ENCODE data around the gene POLR2L.

DNA sequence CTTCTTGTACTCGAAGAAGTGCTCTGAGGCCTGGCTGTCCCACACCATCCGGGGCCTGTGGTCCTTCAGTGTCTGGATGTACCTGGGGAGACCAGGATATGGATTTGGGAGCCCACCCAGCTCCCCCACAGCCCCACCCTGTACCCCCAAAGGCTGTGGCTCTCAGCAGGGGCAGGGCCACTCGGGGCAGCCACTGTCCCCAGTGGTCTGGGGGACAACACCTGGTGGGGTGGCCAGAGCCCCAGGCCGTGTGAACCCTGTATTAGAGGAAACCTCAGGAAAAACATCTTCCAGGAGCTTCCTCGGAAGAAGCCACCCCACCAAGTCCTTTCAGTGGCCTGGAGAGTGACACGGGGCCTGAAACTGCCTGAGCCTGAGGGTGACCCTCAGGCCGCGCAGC, 28.1 kb upstream of the POLR2L start:
- no peak for TF ChIP-seq POLR2A (IDR thresholded peaks at IDR 0.05)
- TF ChIP-seq, protein P1, sequence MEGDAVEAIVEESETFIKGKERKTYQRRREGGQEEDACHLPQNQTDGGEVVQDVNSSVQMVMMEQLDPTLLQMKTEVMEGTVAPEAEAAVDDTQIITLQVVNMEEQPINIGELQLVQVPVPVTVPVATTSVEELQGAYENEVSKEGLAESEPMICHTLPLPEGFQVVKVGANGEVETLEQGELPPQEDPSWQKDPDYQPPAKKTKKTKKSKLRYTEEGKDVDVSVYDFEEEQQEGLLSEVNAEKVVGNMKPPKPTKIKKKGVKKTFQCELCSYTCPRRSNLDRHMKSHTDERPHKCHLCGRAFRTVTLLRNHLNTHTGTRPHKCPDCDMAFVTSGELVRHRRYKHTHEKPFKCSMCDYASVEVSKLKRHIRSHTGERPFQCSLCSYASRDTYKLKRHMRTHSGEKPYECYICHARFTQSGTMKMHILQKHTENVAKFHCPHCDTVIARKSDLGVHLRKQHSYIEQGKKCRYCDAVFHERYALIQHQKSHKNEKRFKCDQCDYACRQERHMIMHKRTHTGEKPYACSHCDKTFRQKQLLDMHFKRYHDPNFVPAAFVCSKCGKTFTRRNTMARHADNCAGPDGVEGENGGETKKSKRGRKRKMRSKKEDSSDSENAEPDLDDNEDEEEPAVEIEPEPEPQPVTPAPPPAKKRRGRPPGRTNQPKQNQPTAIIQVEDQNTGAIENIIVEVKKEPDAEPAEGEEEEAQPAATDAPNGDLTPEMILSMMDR (IDR thresholded peaks at IDR 0.05), result no peak

All from testis (tissue), 2 donors.